A549 (cell line): Measurements from ENCODE around the gene ATP10D.

Experiments used
- HOXB5 ChIP-seq: fragments of 250-450 bp; sonication (Bioruptor Pico); IDR thresholded peaks from 2 replicates; pipeline ENCODE4 v1.5.0; 2020; ENCODE audit warnings: mild to moderate bottlenecking, moderate library complexity
- PBX3 ChIP-seq: IDR thresholded peaks from 2 replicates; pipeline ENCODE4 v1.6.1; 2012
- POLR2A ChIP-seq: IDR thresholded peaks from 2 replicates; pipeline ENCODE4 v1.6.1; 2012; ENCODE audit warnings: mild to moderate bottlenecking, low read length
- RAD21 ChIP-seq, 2 experiments: fragments of >200 bp in 1 of 2; sonication (Bioruptor Twin) in 1 of 2; formaldehyde crosslinking in 1 of 2; IDR thresholded peaks in 1 of 2; conservative IDR thresholded peaks in 1 of 2; 2 replicates in 1 of 2; 3 replicates in 1 of 2; pipeline ENCODE4 v1.6.1; 2012 to 2018; ENCODE audit warnings: inconsistent platforms in 1 of 2
- RCOR1 ChIP-seq: fragments of 150-350 bp; IDR thresholded peaks from 2 replicates; pipeline ENCODE4 v1.6.1; 2014; ENCODE audit warnings: antibody characterized with exemption, low read length, low read depth
- REST ChIP-seq: fragments of 200-600 bp; sonication (generic); IDR thresholded peaks from 2 replicates; pipeline ENCODE4 v1.6.1; 2016; ENCODE audit warnings: antibody characterized with exemption, mild to moderate bottlenecking, moderate library complexity
- SMC3 ChIP-seq: fragments of >200 bp; sonication (Bioruptor Twin); formaldehyde crosslinking; IDR thresholded peaks from 3 replicates; pipeline ENCODE4 v1.6.1; 2018; ENCODE audit warnings: inconsistent platforms
- TF ChIP-seq, protein P1 (sequence below): fragments of >200 bp; sonication (Bioruptor Twin); formaldehyde crosslinking; IDR thresholded peaks from 3 replicates; pipeline ENCODE4 v1.5.1; 2016

DNA sequence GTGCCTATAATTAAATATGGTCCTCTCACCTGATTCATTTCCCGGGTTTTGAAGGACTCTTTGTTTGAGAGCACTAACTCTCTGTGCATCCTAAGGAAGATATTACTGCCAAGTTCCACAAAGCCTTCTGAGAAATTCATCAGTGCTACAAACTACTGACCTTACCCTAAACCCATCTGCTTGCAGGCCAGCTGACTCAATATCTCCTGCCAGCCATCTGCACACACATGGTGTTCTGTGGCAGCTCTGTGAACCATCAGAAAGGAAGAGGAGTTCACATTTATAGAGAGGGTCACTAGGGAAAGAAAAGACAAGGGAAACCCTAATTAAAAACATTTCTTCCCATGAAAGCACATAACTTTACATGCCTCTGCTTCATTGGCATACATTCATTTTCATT lies 156.7 kb downstream of the ATP10D start:
- no peak for TF ChIP-seq SMC3
- TF ChIP-seq, protein P1, sequence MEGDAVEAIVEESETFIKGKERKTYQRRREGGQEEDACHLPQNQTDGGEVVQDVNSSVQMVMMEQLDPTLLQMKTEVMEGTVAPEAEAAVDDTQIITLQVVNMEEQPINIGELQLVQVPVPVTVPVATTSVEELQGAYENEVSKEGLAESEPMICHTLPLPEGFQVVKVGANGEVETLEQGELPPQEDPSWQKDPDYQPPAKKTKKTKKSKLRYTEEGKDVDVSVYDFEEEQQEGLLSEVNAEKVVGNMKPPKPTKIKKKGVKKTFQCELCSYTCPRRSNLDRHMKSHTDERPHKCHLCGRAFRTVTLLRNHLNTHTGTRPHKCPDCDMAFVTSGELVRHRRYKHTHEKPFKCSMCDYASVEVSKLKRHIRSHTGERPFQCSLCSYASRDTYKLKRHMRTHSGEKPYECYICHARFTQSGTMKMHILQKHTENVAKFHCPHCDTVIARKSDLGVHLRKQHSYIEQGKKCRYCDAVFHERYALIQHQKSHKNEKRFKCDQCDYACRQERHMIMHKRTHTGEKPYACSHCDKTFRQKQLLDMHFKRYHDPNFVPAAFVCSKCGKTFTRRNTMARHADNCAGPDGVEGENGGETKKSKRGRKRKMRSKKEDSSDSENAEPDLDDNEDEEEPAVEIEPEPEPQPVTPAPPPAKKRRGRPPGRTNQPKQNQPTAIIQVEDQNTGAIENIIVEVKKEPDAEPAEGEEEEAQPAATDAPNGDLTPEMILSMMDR: no peak
- no peak for TF ChIP-seq POLR2A
- TF ChIP-seq REST: no peak
- TF ChIP-seq RAD21 (conservative IDR thresholded peaks at IDR 0.05 in 1 of 2, IDR thresholded peaks at IDR 0.05 in 1 of 2): no peak
- TF ChIP-seq PBX3: no peak
- no peak for TF ChIP-seq RCOR1
- TF ChIP-seq HOXB5: no peak
